Endothelial cell (in vitro differentiated cells): ENCODE data around the gene GUCY1A2. TPM values are rescaled to one million over a fixed set of nuclear protein-coding genes. Genes with fewer than 3 reads are reported as not detected.

Source experiments
- DNase-seq: peaks from one replicate; pipeline ENCODE4 v3.0.0; 2021; ENCODE audit warnings: low spot score
- H3K27ac Mint-ChIP-seq: one replicate; pipeline ENCODE4 v1.8.0; 2021; ENCODE audit warnings: mixed read lengths, inconsistent platforms; ENCODE audit not compliant: unreplicated experiment
- H3K27me3 Mint-ChIP-seq: one replicate; pipeline ENCODE4 v1.8.0; 2021; ENCODE audit warnings: mild to moderate bottlenecking, moderate library complexity, mixed read lengths, inconsistent platforms; ENCODE audit not compliant: unreplicated experiment
- H3K36me3 Mint-ChIP-seq: one replicate; pipeline ENCODE4 v1.8.0; 2021; ENCODE audit warnings: mild to moderate bottlenecking, low read depth, mixed read lengths, inconsistent platforms; ENCODE audit not compliant: unreplicated experiment
- H3K4me1 Mint-ChIP-seq: one replicate; pipeline ENCODE4 v1.8.0; 2021; ENCODE audit warnings: mild to moderate bottlenecking, mixed read lengths, inconsistent platforms; ENCODE audit not compliant: unreplicated experiment
- H3K4me3 Mint-ChIP-seq: one replicate; pipeline ENCODE4 v1.8.0; 2021; ENCODE audit warnings: mild to moderate bottlenecking, mixed read lengths, inconsistent platforms; ENCODE audit not compliant: unreplicated experiment
- H3K9me3 Mint-ChIP-seq: one replicate; pipeline ENCODE4 v1.8.0; 2021; ENCODE audit warnings: mixed read lengths, inconsistent platforms; ENCODE audit not compliant: unreplicated experiment
- total RNA-seq: library from RNA; stranded (reverse); fragmentation: NEBNext Ultra II Directional; extraction: Animal tissue kit (Norgen Biotek cat#: 25700); gene quantifications from one replicate; pipeline ENCODE4 v1.2.1, GENCODE V29; 2021; ENCODE audit not compliant: unreplicated experiment
- TF ChIP-seq, protein P1 (sequence below): fragments of 200-600 bp; sonication (generic); IDR thresholded peaks from one replicate; pipeline ENCODE4 v1.5.0; 2021; ENCODE audit warnings: antibody characterized with exemption; ENCODE audit not compliant: unreplicated experiment

Gene GUCY1A2
- total RNA-seq, 1 donor from 2014 or later: 0.10 TPM

DNA sequence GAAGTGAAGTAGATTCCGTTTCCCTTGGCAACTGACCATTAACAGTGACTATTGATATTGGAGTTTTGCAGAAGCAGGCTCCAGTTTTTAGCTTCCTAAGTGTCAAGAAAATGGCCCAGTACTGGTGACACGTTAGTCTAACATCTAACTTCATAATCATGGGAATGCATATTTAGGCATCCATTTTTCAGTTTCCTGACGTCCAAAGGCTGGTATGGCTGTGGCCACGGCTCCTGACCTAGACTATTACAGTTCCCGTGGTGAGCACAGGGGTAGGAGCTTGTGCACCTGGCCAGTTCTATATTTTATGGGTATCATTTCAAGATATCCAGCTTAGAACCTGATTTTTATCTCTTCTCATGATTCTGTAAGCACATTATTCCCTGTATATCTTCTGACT, 323.8 kb downstream of the GUCY1A2 start:
- no peak for DNase-seq
- Mint-ChIP-seq H3K27me3 (no peaks in the 10 kb centered on the region), H3K4me3 (no peak overlapping the region), H3K9me3 (no peaks in the 10 kb centered on the region), H3K27ac (no peak overlapping the region), H3K36me3 (no peaks in the 10 kb centered on the region), H3K4me1 (no peaks in the 10 kb centered on the region)
- TF ChIP-seq, protein P1, sequence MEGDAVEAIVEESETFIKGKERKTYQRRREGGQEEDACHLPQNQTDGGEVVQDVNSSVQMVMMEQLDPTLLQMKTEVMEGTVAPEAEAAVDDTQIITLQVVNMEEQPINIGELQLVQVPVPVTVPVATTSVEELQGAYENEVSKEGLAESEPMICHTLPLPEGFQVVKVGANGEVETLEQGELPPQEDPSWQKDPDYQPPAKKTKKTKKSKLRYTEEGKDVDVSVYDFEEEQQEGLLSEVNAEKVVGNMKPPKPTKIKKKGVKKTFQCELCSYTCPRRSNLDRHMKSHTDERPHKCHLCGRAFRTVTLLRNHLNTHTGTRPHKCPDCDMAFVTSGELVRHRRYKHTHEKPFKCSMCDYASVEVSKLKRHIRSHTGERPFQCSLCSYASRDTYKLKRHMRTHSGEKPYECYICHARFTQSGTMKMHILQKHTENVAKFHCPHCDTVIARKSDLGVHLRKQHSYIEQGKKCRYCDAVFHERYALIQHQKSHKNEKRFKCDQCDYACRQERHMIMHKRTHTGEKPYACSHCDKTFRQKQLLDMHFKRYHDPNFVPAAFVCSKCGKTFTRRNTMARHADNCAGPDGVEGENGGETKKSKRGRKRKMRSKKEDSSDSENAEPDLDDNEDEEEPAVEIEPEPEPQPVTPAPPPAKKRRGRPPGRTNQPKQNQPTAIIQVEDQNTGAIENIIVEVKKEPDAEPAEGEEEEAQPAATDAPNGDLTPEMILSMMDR: no peak

DNA sequence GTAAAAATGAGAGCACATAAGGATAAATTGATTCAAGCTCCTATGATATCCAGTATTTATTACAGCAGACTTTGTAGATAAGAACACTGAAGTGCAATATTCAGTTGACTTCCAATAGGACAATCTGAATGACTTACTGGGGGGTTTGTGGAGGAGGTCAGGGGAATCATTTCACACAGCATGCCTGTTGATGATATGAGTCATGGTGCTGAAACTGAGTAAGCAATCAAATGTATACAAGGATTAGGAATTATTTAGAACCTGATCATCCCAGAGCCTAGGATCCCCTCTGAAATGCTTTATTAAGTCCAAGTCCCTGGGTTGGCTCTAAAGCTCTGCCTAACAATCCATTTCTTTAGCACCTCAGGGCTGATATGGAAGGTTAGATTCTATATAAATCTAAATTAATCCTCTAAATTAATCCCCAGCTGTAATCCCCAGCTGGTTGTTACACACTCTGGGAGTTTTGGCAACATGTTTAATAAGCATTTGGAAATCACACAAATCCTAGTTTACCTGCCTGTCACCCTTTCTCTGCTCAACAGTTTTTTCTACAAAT, 326.4 kb downstream of the GUCY1A2 start:
- TF ChIP-seq, protein P1: no peak
- Mint-ChIP-seq H3K27me3 (no peaks in the 10 kb centered on the region), H3K4me3 (no peak overlapping the region), H3K27ac (no peak overlapping the region), H3K9me3 (no peaks in the 10 kb centered on the region), H3K36me3 (no peaks in the 10 kb centered on the region), H3K4me1 (peaks cover 3% of the 10 kb centered on the region)
- DNase-seq: no peak

DNA sequence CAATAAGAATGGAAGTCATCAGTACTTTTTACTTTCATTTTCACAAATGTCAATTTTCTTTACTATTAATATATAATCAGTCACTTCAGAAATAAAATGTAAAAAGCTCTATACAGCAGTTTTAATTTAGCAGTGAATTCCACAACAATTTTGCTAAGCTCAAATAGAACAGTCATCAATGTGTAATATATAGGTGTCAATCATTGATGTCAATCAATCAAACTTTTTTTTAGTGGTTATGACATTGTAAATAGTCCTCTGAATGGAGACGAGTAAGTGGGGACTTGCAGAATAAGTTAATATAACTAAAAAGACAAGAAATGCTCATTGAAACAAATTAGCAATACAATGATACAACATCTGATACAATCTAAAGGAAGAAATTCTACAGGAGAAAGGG, 327.4 kb downstream of the GUCY1A2 start:
- no peaks in the 10 kb centered on the region for H3K9me3 Mint-ChIP-seq
- peaks cover 3% of the 10 kb centered on the region for H3K4me1 Mint-ChIP-seq
- TF ChIP-seq, protein P1: no peak
- H3K27ac Mint-ChIP-seq: no peak overlapping the region
- H3K27me3 Mint-ChIP-seq: no peaks in the 10 kb centered on the region
- no peak overlapping the region for H3K4me3 Mint-ChIP-seq
- DNase-seq: no peak
- H3K36me3 Mint-ChIP-seq: no peaks in the 10 kb centered on the region

DNA sequence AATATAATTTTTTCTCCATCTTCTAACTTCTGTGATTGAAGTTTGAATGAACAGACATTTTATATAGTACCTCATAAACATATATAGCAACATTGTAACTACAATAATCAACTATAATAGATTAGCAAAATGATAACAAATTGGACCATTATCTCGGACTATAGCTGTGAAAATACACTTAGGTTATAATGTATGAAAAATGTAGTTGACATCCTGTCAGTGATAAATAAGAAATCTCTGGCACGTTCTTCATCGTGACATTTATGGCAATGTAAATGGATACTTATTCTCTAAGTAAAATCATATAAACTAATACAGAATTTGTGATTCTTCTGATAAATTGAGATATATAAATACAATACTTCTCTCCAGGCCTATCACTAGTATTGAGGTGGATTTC, 333.3 kb downstream of the GUCY1A2 start:
- Mint-ChIP-seq H3K9me3 (no peaks in the 10 kb centered on the region), H3K36me3 (no peaks in the 10 kb centered on the region), H3K4me1 (peaks cover 3% of the 10 kb centered on the region), H3K27ac (no peak overlapping the region), H3K27me3 (no peaks in the 10 kb centered on the region), H3K4me3 (no peak overlapping the region)
- TF ChIP-seq, protein P1: no peak
- no peak for DNase-seq

DNA sequence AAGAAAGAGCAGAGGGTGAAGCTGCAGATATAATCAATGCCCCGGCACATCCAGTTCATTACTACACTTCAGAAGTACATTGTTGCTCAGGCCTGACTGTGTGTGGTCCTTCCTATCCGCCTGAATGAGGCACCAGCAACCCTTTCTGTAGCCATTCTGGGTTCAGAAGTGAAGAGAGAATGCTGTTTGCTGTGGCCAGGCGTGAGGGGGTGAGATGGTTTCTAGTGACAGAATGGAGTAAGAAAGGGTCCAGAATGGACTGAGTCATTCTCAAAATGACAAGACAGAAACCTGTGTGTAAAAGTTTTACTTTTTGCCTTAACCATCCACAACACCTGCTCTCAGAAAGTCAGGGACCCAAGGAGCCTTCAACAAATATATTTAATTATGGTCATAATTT, 334.8 kb downstream of the GUCY1A2 start:
- Mint-ChIP-seq H3K36me3 (no peaks in the 10 kb centered on the region), H3K27ac (no peak overlapping the region), H3K9me3 (no peaks in the 10 kb centered on the region), H3K27me3 (no peaks in the 10 kb centered on the region), H3K4me1 (peaks cover 3% of the 10 kb centered on the region), H3K4me3 (no peak overlapping the region)
- TF ChIP-seq, protein P1: no peak
- no peak for DNase-seq
